Effector memory CD8-positive, alpha-beta T cell (primary cell): Measurements from ENCODE around the gene UBAP2.
"Not testable (repeated sequence)": the region's sequence is repeated elsewhere in the genome, so short reads cannot be mapped to it uniquely, and the experiment has no call there.

ENCODE experiments used
- ATAC-seq: fragments of 150-1000 bp; cut with Tn5 transposase; replicated peaks from 2 replicates; pipeline ENCODE4 v1.10.0; 2021; ENCODE audit warnings: mild to moderate bottlenecking, moderate library complexity
- DNase-seq, 3 experiments: peaks; one replicate each; pipeline ENCODE4 v3.0.0; 2021
- H3K27ac Mint-ChIP-seq, 2 donors: one replicate each; pipeline ENCODE4 v1.8.0; 2022; ENCODE audit warnings: mild to moderate bottlenecking in 2 of 2, mixed read lengths in 2 of 2, moderate library complexity in 2 of 2
- H3K27me3 Mint-ChIP-seq, 2 donors: one replicate each; pipeline ENCODE4 v1.8.0; 2022; ENCODE audit warnings: mixed read lengths in 2 of 2
- H3K36me3 Mint-ChIP-seq: one replicate; pipeline ENCODE4 v1.8.0; 2022; ENCODE audit warnings: mild to moderate bottlenecking, moderate library complexity, mixed read lengths; ENCODE audit not compliant: insufficient read depth
- H3K4me1 Mint-ChIP-seq, 2 donors: one replicate each; pipeline ENCODE4 v1.8.0; 2022; ENCODE audit warnings: low read depth in 2 of 2, mixed read lengths in 2 of 2
- H3K4me3 Mint-ChIP-seq, 2 donors: one replicate each; pipeline ENCODE4 v1.8.0; 2022; ENCODE audit warnings: mild to moderate bottlenecking in 2 of 2, mixed read lengths in 2 of 2, moderate library complexity in 2 of 2
- H3K9me3 Mint-ChIP-seq, 2 donors: one replicate each; pipeline ENCODE4 v1.8.0; 2022; ENCODE audit warnings: mixed read lengths in 2 of 2

Gene UBAP2

GRCh38 chr9:34037626-34038025, 11.1 kb downstream of the UBAP2 start:
- H3K27me3 Mint-ChIP-seq = no peaks in the 10 kb centered on the region
- no peak for DNase-seq
- ATAC-seq = no peak
- peaks cover 4 to 7% of the 10 kb centered on the region in 2 donors for H3K4me1 Mint-ChIP-seq
- peaks cover 9% of the 10 kb centered on the region for H3K36me3 Mint-ChIP-seq
- no peak overlapping the region for H3K27ac Mint-ChIP-seq
- H3K9me3 Mint-ChIP-seq = no peaks in the 10 kb centered on the region
- no peak overlapping the region for H3K4me3 Mint-ChIP-seq

GRCh38 chr9:34036625-34037024, 12.1 kb downstream of the UBAP2 start:
- Mint-ChIP-seq H3K9me3 (no peaks in the 10 kb centered on the region), H3K27ac (no peak overlapping the region), H3K4me1 (peaks cover 7 to 9% of the 10 kb centered on the region in 2 donors), H3K36me3 (peaks cover 7% of the 10 kb centered on the region), H3K4me3 (no peak overlapping the region), H3K27me3 (no peaks in the 10 kb centered on the region)
- no peak for DNase-seq
- no peak for ATAC-seq

- peaks cover 4% of the 10 kb centered on the region for H3K36me3 Mint-ChIP-seq
- no peak overlapping the region for H3K27ac Mint-ChIP-seq
- DNase-seq = no peak
- H3K27me3 Mint-ChIP-seq = no peaks in the 10 kb centered on the region
- no peaks in the 10 kb centered on the region for H3K9me3 Mint-ChIP-seq
- no peak overlapping the region for H3K4me3 Mint-ChIP-seq
- ATAC-seq = no peak
- H3K4me1 Mint-ChIP-seq = peaks cover 7 to 9% of the 10 kb centered on the region in 2 donors
Measured at GRCh38 chr9:34035656-34036055, 13.0 kb downstream of the UBAP2 start.

- DNase-seq (no peak), ATAC-seq (no peak)
- Mint-ChIP-seq H3K27me3 (no peaks in the 10 kb centered on the region), H3K9me3 (no peaks in the 10 kb centered on the region), H3K4me3 (no peak overlapping the region), H3K27ac (peak overlapping the region in 1 of 2 donors; percentile 50), H3K4me1 (peaks cover 7 to 9% of the 10 kb centered on the region in 2 donors), H3K36me3 (peaks cover 12% of the 10 kb centered on the region)
Measured at GRCh38 chr9:34034698-34035065, 14.0 kb downstream of the UBAP2 start.

- Mint-ChIP-seq H3K4me1 (peaks cover 4 to 9% of the 10 kb centered on the region in 2 donors), H3K36me3 (peaks cover 23% of the 10 kb centered on the region), H3K27ac (peak overlapping the region; percentile 11 to 51), H3K27me3 (no peaks in the 10 kb centered on the region), H3K4me3 (no peak overlapping the region), H3K9me3 (no peaks in the 10 kb centered on the region)
- no peak for ATAC-seq
- no peak for DNase-seq
Measured at GRCh38 chr9:34032631-34033030, 16.1 kb downstream of the UBAP2 start.

GRCh38 chr9:34027845-34028574, 20.7 kb downstream of the UBAP2 start:
- no peak overlapping the region for H3K4me3 Mint-ChIP-seq
- peak overlapping the region in 1 of 2 donors; percentile 58 for H3K27ac Mint-ChIP-seq
- H3K36me3 Mint-ChIP-seq = peaks cover 26% of the 10 kb centered on the region
- no peaks in the 10 kb centered on the region for H3K27me3 Mint-ChIP-seq
- DNase-seq (no peak), ATAC-seq (no peak)
- H3K9me3 Mint-ChIP-seq = no peaks in the 10 kb centered on the region
- peaks cover 11 to 12% of the 10 kb centered on the region in 2 donors for H3K4me1 Mint-ChIP-seq

GRCh38 chr9:34025811-34026210, 22.9 kb downstream of the UBAP2 start:
- Mint-ChIP-seq H3K27ac (peak overlapping the region; percentile 10 to 55), H3K27me3 (no peaks in the 10 kb centered on the region), H3K9me3 (no peaks in the 10 kb centered on the region), H3K4me3 (no peak overlapping the region), H3K36me3 (peaks cover 23% of the 10 kb centered on the region), H3K4me1 (peaks cover 7 to 10% of the 10 kb centered on the region in 2 donors)
- DNase-seq = no peak
- no peak for ATAC-seq

GRCh38 chr9:34025062-34025461, 23.6 kb downstream of the UBAP2 start:
- Mint-ChIP-seq H3K27me3 (no peaks in the 10 kb centered on the region), H3K9me3 (no peaks in the 10 kb centered on the region), H3K36me3 (peaks cover 16% of the 10 kb centered on the region), H3K4me1 (peaks cover 9 to 10% of the 10 kb centered on the region in 2 donors), H3K4me3 (no peak overlapping the region), H3K27ac (peak overlapping the region; percentile 15 to 55)
- no peak for ATAC-seq
- DNase-seq = no peak

- DNase-seq, H3K9me3 Mint-ChIP-seq, H3K27me3 Mint-ChIP-seq, ATAC-seq, H3K4me3 Mint-ChIP-seq: not testable (repeated sequence)
- Mint-ChIP-seq H3K4me1 (peaks cover 11 to 12% of the 10 kb centered on the region in 2 donors), H3K36me3 (peaks cover 12% of the 10 kb centered on the region), H3K27ac (peak overlapping the region in 1 of 2 donors; percentile 15)
Measured at GRCh38 chr9:34024476-34024875, 24.2 kb downstream of the UBAP2 start.

GRCh38 chr9:34016149-34016548, 32.5 kb downstream of the UBAP2 start:
- DNase-seq = no peak
- ATAC-seq = no peak

GRCh38 chr9:34010979-34011378, 37.7 kb downstream of the UBAP2 start:
- peak; percentile 15 to 22 (median 21) for DNase-seq
- peaks cover 47% of the 10 kb centered on the region for H3K36me3 Mint-ChIP-seq
- H3K27ac Mint-ChIP-seq = no peak overlapping the region
- peak; percentile 31 for ATAC-seq
- H3K27me3 Mint-ChIP-seq = no peaks in the 10 kb centered on the region
- peaks cover 1 to 3% of the 10 kb centered on the region in 2 donors for H3K4me1 Mint-ChIP-seq
- H3K4me3 Mint-ChIP-seq = no peak overlapping the region
- H3K9me3 Mint-ChIP-seq = no peaks in the 10 kb centered on the region

More at GRCh38 chr9:34016149-34016548, 32.5 kb downstream of the UBAP2 start:
- Mint-ChIP-seq H3K36me3 (peaks cover 37% of the 10 kb centered on the region), H3K4me1 (peaks cover 3 to 9% of the 10 kb centered on the region in 2 donors), H3K4me3 (no peak overlapping the region), H3K27ac (peak overlapping the region in 1 of 2 donors; percentile 66), H3K9me3 (no peaks in the 10 kb centered on the region), H3K27me3 (no peaks in the 10 kb centered on the region)

GRCh38 chr9:34001951-34002350, 46.7 kb downstream of the UBAP2 start:
- DNase-seq = no peak
- H3K4me3 Mint-ChIP-seq = no peak overlapping the region
- no peaks in the 10 kb centered on the region for H3K9me3 Mint-ChIP-seq
- peaks cover 2 to 3% of the 10 kb centered on the region in 2 donors for H3K4me1 Mint-ChIP-seq
- H3K36me3 Mint-ChIP-seq = peaks cover 21% of the 10 kb centered on the region
- H3K27me3 Mint-ChIP-seq = no peaks in the 10 kb centered on the region
- no peak for ATAC-seq
- H3K27ac Mint-ChIP-seq = peak overlapping the region in 1 of 2 donors; percentile 38

GRCh38 chr9:34001298-34001697, 47.4 kb downstream of the UBAP2 start:
- Mint-ChIP-seq H3K36me3 (peaks cover 26% of the 10 kb centered on the region), H3K27me3 (no peaks in the 10 kb centered on the region), H3K4me1 (peaks cover 2 to 3% of the 10 kb centered on the region in 2 donors), H3K27ac (peak overlapping the region in 1 of 2 donors; percentile 38), H3K4me3 (no peak overlapping the region), H3K9me3 (no peaks in the 10 kb centered on the region)
- ATAC-seq (no peak), DNase-seq (no peak)

GRCh38 chr9:33995449-33995848, 53.2 kb downstream of the UBAP2 start:
- H3K4me1 Mint-ChIP-seq = no peaks in the 10 kb centered on the region
- H3K9me3 Mint-ChIP-seq = no peaks in the 10 kb centered on the region
- H3K4me3 Mint-ChIP-seq = no peak overlapping the region
- ATAC-seq (no peak), DNase-seq (no peak)
- no peaks in the 10 kb centered on the region for H3K27me3 Mint-ChIP-seq
- H3K27ac Mint-ChIP-seq = no peak overlapping the region
- peaks cover 24% of the 10 kb centered on the region for H3K36me3 Mint-ChIP-seq
